ENCODE results near the gene SEC16B.

DNA sequence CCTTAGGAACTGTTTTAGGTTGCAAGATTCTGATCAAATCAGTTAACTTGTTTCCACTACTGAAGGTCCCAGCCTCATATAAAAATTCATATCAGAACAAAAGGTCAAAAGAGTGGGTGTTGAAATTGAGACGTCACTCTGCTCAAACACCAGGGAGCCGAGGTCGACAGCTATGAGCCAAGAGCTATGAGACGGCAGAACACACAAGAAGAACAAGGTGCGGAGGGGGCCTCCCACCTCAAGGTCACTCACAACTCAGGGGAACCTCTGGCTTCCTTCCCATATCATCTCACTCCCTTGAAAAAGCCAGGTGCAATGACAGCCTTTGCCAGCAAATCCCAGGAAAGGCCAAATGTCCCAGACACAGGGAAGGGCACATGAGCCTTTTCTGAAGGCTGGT is 749 bp downstream of the SEC16B start:
- TF ChIP-seq SP1 (IDR thresholded peaks at IDR 0.05) (no peak), L3MBTL2 (conservative IDR thresholded peaks at IDR 0.05) (no peak), FOXA1 (IDR thresholded peaks at IDR 0.05) (no peak)

Data from HEK293T (cell line).